ENCODE results near the gene FAM107B.

DNA sequence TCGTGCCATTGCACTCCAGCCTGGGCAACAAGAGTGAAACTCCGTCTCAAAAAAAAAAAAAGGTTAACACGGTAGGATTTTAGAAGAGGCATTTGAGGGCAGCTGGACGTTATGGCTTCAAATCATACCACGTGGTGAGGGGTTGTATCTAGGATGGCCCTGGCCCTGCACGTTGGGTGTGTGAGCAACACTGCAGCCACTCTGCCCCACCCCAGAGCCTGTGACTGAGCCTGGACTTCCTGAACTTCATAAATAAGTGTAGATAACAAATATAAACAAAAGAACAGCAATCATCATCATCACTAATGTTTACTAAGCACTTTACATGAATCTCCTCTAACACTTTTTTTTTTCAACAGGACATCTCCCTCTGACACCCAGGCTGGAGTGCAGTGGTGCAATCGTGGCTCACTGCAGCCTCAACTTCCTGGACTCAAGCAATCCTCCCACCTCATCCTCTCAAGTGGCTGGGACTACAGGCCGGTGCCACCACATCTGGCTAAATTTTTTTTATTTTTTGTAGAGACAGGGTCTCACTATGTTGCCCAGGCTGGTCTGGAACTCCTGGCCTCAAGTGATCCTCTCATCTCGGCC lies 274.4 kb downstream of the FAM107B start:
- TF ChIP-seq CREB1 (CRISPR knock-in tag; IDR thresholded peaks at IDR 0.05; ENCODE audit: low read depth), result no peak
- TF ChIP-seq, protein P1, sequence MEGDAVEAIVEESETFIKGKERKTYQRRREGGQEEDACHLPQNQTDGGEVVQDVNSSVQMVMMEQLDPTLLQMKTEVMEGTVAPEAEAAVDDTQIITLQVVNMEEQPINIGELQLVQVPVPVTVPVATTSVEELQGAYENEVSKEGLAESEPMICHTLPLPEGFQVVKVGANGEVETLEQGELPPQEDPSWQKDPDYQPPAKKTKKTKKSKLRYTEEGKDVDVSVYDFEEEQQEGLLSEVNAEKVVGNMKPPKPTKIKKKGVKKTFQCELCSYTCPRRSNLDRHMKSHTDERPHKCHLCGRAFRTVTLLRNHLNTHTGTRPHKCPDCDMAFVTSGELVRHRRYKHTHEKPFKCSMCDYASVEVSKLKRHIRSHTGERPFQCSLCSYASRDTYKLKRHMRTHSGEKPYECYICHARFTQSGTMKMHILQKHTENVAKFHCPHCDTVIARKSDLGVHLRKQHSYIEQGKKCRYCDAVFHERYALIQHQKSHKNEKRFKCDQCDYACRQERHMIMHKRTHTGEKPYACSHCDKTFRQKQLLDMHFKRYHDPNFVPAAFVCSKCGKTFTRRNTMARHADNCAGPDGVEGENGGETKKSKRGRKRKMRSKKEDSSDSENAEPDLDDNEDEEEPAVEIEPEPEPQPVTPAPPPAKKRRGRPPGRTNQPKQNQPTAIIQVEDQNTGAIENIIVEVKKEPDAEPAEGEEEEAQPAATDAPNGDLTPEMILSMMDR (conservative IDR thresholded peaks at IDR 0.05; ENCODE audit: low read depth in 2 of 2), result no peak

All from GM23338 (cell line).